ENCODE results near the gene CD46.
"Not testable (repeated sequence)": the region's sequence is repeated elsewhere in the genome, so short reads cannot be mapped to it uniquely, and the experiment has no call there.

CD46 gene

GRCh38 chr1:207770514-207770913 lies 18.7 kb downstream of the CD46 start:
- not testable (repeated sequence) for H3K4me3 ChIP-seq (ENCODE audit: low read length in 2 of 2); H3K9ac ChIP-seq (ENCODE audit: low read depth in 1 of 2, low read length in 2 of 2); H3K9me3 ChIP-seq (ENCODE audit: control insufficient read depth in 2 of 2, low read length in 2 of 2); H3K4me1 ChIP-seq (ENCODE audit: control insufficient read depth in 2 of 2, insufficient read depth in 2 of 2, low read length in 2 of 2); H3K27me3 ChIP-seq (ENCODE audit: control insufficient read depth in 2 of 2, insufficient read depth in 2 of 2, low read length in 2 of 2); H3K27ac ChIP-seq (ENCODE audit: low read depth in 2 of 2, low read length in 2 of 2)
- peaks cover 18 to 20% of the 10 kb centered on the region in 2 donors for H3K36me3 ChIP-seq (ENCODE audit: control insufficient read depth in 2 of 2, insufficient read depth in 2 of 2, low read length in 2 of 2)

- not testable (repeated sequence) for H3K4me1 ChIP-seq (ENCODE audit: control insufficient read depth in 2 of 2, insufficient read depth in 2 of 2, low read length in 2 of 2); H3K27ac ChIP-seq (ENCODE audit: low read depth in 2 of 2, low read length in 2 of 2); H3K27me3 ChIP-seq (ENCODE audit: control insufficient read depth in 2 of 2, insufficient read depth in 2 of 2, low read length in 2 of 2); H3K4me3 ChIP-seq (ENCODE audit: low read length in 2 of 2); H3K9me3 ChIP-seq (ENCODE audit: control insufficient read depth in 2 of 2, low read length in 2 of 2); H3K9ac ChIP-seq (ENCODE audit: low read depth in 1 of 2, low read length in 2 of 2)
- H3K36me3 ChIP-seq (ENCODE audit: control insufficient read depth in 2 of 2, insufficient read depth in 2 of 2, low read length in 2 of 2), result peaks cover 15 to 18% of the 10 kb centered on the region in 2 donors
These were observed 24.2 kb downstream of the CD46 start for GRCh38 chr1:207776045-207776444.

GRCh38 chr1:207777412-207777811 lies 25.6 kb downstream of the CD46 start:
- not testable (repeated sequence) for H3K4me1 ChIP-seq (ENCODE audit: control insufficient read depth in 2 of 2, insufficient read depth in 2 of 2, low read length in 2 of 2); H3K4me3 ChIP-seq (ENCODE audit: low read length in 2 of 2); H3K9ac ChIP-seq (ENCODE audit: low read depth in 1 of 2, low read length in 2 of 2); H3K9me3 ChIP-seq (ENCODE audit: control insufficient read depth in 2 of 2, low read length in 2 of 2); H3K27me3 ChIP-seq (ENCODE audit: control insufficient read depth in 2 of 2, insufficient read depth in 2 of 2, low read length in 2 of 2); H3K27ac ChIP-seq (ENCODE audit: low read depth in 2 of 2, low read length in 2 of 2)
- H3K36me3 ChIP-seq (ENCODE audit: control insufficient read depth in 2 of 2, insufficient read depth in 2 of 2, low read length in 2 of 2), result peaks cover 18% of the 10 kb centered on the region in 2 donors

- H3K4me3 ChIP-seq (ENCODE audit: low read length in 2 of 2), result no peak overlapping the region
- H3K9me3 ChIP-seq (ENCODE audit: control insufficient read depth in 2 of 2, low read length in 2 of 2), result no peaks in the 10 kb centered on the region
- H3K36me3 ChIP-seq (ENCODE audit: control insufficient read depth in 2 of 2, insufficient read depth in 2 of 2, low read length in 2 of 2), result peaks cover 18 to 26% of the 10 kb centered on the region in 2 donors
- no peaks in the 10 kb centered on the region for H3K4me1 ChIP-seq (ENCODE audit: control insufficient read depth in 2 of 2, insufficient read depth in 2 of 2, low read length in 2 of 2)
- no peak overlapping the region for H3K27ac ChIP-seq (ENCODE audit: low read depth in 2 of 2, low read length in 2 of 2)
- H3K9ac ChIP-seq (ENCODE audit: low read depth in 1 of 2, low read length in 2 of 2), result no peak overlapping the region
- no peaks in the 10 kb centered on the region for H3K27me3 ChIP-seq (ENCODE audit: control insufficient read depth in 2 of 2, insufficient read depth in 2 of 2, low read length in 2 of 2)
These were observed 27.2 kb downstream of the CD46 start for GRCh38 chr1:207779008-207779407.

- H3K4me1 ChIP-seq (ENCODE audit: control insufficient read depth in 2 of 2, insufficient read depth in 2 of 2, low read length in 2 of 2), result no peaks in the 10 kb centered on the region
- no peak overlapping the region for H3K9ac ChIP-seq (ENCODE audit: low read depth in 1 of 2, low read length in 2 of 2)
- no peak overlapping the region for H3K27ac ChIP-seq (ENCODE audit: low read depth in 2 of 2, low read length in 2 of 2)
- H3K36me3 ChIP-seq (ENCODE audit: control insufficient read depth in 2 of 2, insufficient read depth in 2 of 2, low read length in 2 of 2), result peaks cover 22 to 26% of the 10 kb centered on the region in 2 donors
- no peak overlapping the region for H3K4me3 ChIP-seq (ENCODE audit: low read length in 2 of 2)
- H3K9me3 ChIP-seq (ENCODE audit: control insufficient read depth in 2 of 2, low read length in 2 of 2), result no peaks in the 10 kb centered on the region
- H3K27me3 ChIP-seq (ENCODE audit: control insufficient read depth in 2 of 2, insufficient read depth in 2 of 2, low read length in 2 of 2), result no peaks in the 10 kb centered on the region
These were observed 29.5 kb downstream of the CD46 start for GRCh38 chr1:207781312-207781711.

GRCh38 chr1:207787776-207788175 lies 35.9 kb downstream of the CD46 start:
- Histone ChIP-seq H3K9ac (ENCODE audit: low read depth in 1 of 2, low read length in 2 of 2) (no peak overlapping the region), H3K27ac (ENCODE audit: low read depth in 2 of 2, low read length in 2 of 2) (no peak overlapping the region), H3K27me3 (ENCODE audit: control insufficient read depth in 2 of 2, insufficient read depth in 2 of 2, low read length in 2 of 2) (no peaks in the 10 kb centered on the region), H3K4me3 (ENCODE audit: low read length in 2 of 2) (no peak overlapping the region), H3K9me3 (ENCODE audit: control insufficient read depth in 2 of 2, low read length in 2 of 2) (no peaks in the 10 kb centered on the region), H3K4me1 (ENCODE audit: control insufficient read depth in 2 of 2, insufficient read depth in 2 of 2, low read length in 2 of 2) (peaks cover 0 to 8% of the 10 kb centered on the region in 2 donors), H3K36me3 (ENCODE audit: control insufficient read depth in 2 of 2, insufficient read depth in 2 of 2, low read length in 2 of 2) (peaks cover 20 to 32% of the 10 kb centered on the region in 2 donors)

GRCh38 chr1:207789386-207789785 lies 37.5 kb downstream of the CD46 start:
- no peaks in the 10 kb centered on the region for H3K27me3 ChIP-seq (ENCODE audit: control insufficient read depth in 2 of 2, insufficient read depth in 2 of 2, low read length in 2 of 2)
- H3K36me3 ChIP-seq (ENCODE audit: control insufficient read depth in 2 of 2, insufficient read depth in 2 of 2, low read length in 2 of 2), result peaks cover 27 to 29% of the 10 kb centered on the region in 2 donors
- no peak overlapping the region for H3K9ac ChIP-seq (ENCODE audit: low read depth in 1 of 2, low read length in 2 of 2)
- H3K9me3 ChIP-seq (ENCODE audit: control insufficient read depth in 2 of 2, low read length in 2 of 2), result no peaks in the 10 kb centered on the region
- no peak overlapping the region for H3K27ac ChIP-seq (ENCODE audit: low read depth in 2 of 2, low read length in 2 of 2)
- no peak overlapping the region for H3K4me3 ChIP-seq (ENCODE audit: low read length in 2 of 2)
- H3K4me1 ChIP-seq (ENCODE audit: control insufficient read depth in 2 of 2, insufficient read depth in 2 of 2, low read length in 2 of 2), result peaks cover 0 to 8% of the 10 kb centered on the region in 2 donors

GRCh38 chr1:207789792-207790787 lies 38.2 kb downstream of the CD46 start:
- H3K9ac ChIP-seq (ENCODE audit: low read depth in 1 of 2, low read length in 2 of 2), result no peak overlapping the region
- no peak overlapping the region for H3K27ac ChIP-seq (ENCODE audit: low read depth in 2 of 2, low read length in 2 of 2)
- H3K4me1 ChIP-seq (ENCODE audit: control insufficient read depth in 2 of 2, insufficient read depth in 2 of 2, low read length in 2 of 2), result peaks cover 0 to 8% of the 10 kb centered on the region in 2 donors
- peaks cover 26 to 28% of the 10 kb centered on the region in 2 donors for H3K36me3 ChIP-seq (ENCODE audit: control insufficient read depth in 2 of 2, insufficient read depth in 2 of 2, low read length in 2 of 2)
- no peaks in the 10 kb centered on the region for H3K27me3 ChIP-seq (ENCODE audit: control insufficient read depth in 2 of 2, insufficient read depth in 2 of 2, low read length in 2 of 2)
- H3K4me3 ChIP-seq (ENCODE audit: low read length in 2 of 2), result no peak overlapping the region
- H3K9me3 ChIP-seq (ENCODE audit: control insufficient read depth in 2 of 2, low read length in 2 of 2), result no peaks in the 10 kb centered on the region

GRCh38 chr1:207791290-207791689 lies 39.4 kb downstream of the CD46 start:
- H3K4me1 ChIP-seq (ENCODE audit: control insufficient read depth in 2 of 2, insufficient read depth in 2 of 2, low read length in 2 of 2), result peaks cover 0 to 8% of the 10 kb centered on the region in 2 donors
- H3K9ac ChIP-seq (ENCODE audit: low read depth in 1 of 2, low read length in 2 of 2), result no peak overlapping the region
- peaks cover 23 to 33% of the 10 kb centered on the region in 2 donors for H3K36me3 ChIP-seq (ENCODE audit: control insufficient read depth in 2 of 2, insufficient read depth in 2 of 2, low read length in 2 of 2)
- no peaks in the 10 kb centered on the region for H3K27me3 ChIP-seq (ENCODE audit: control insufficient read depth in 2 of 2, insufficient read depth in 2 of 2, low read length in 2 of 2)
- H3K9me3 ChIP-seq (ENCODE audit: control insufficient read depth in 2 of 2, low read length in 2 of 2), result no peaks in the 10 kb centered on the region
- H3K27ac ChIP-seq (ENCODE audit: low read depth in 2 of 2, low read length in 2 of 2), result no peak overlapping the region
- no peak overlapping the region for H3K4me3 ChIP-seq (ENCODE audit: low read length in 2 of 2)

- Histone ChIP-seq H3K27me3 (ENCODE audit: control insufficient read depth in 2 of 2, insufficient read depth in 2 of 2, low read length in 2 of 2) (no peaks in the 10 kb centered on the region), H3K4me1 (ENCODE audit: control insufficient read depth in 2 of 2, insufficient read depth in 2 of 2, low read length in 2 of 2) (peaks cover 0 to 14% of the 10 kb centered on the region in 2 donors), H3K4me3 (ENCODE audit: low read length in 2 of 2) (no peak overlapping the region), H3K27ac (ENCODE audit: low read depth in 2 of 2, low read length in 2 of 2) (no peak overlapping the region), H3K36me3 (ENCODE audit: control insufficient read depth in 2 of 2, insufficient read depth in 2 of 2, low read length in 2 of 2) (peaks cover 19 to 27% of the 10 kb centered on the region in 2 donors), H3K9ac (ENCODE audit: low read depth in 1 of 2, low read length in 2 of 2) (no peak overlapping the region), H3K9me3 (ENCODE audit: control insufficient read depth in 2 of 2, low read length in 2 of 2) (no peaks in the 10 kb centered on the region)
These were observed 41.5 kb downstream of the CD46 start for GRCh38 chr1:207793327-207793726.
